Prostate gland (tissue), 2 donors: ENCODE measurements around the gene SERINC5. TPM values are rescaled to one million over a fixed set of nuclear protein-coding genes. Genes with fewer than 3 reads are reported as not detected.

Experiments used
- DNase-seq: peaks from one replicate; pipeline ENCODE4 v3.0.0-alpha.2; 2019; ENCODE audit warnings: low spot score
- H3K27ac ChIP-seq, 2 donors: fragments of 200-600 bp; sonication (generic); 2 replicates each; pipeline ENCODE4 v1.5.1; 2017 to 2019
- H3K27me3 ChIP-seq: fragments of 200-600 bp; sonication (generic); replicated peaks from 2 replicates; pipeline ENCODE4 v1.5.1; 2019; ENCODE audit not compliant: insufficient read depth
- H3K36me3 ChIP-seq, 2 donors: fragments of 200-600 bp; sonication (generic); 1 replicate in 1 of 2; 2 replicates in 1 of 2; pipeline versions ENCODE4 v1.5.1 to v1.8.1; 2017 to 2019
- H3K4me1 ChIP-seq: fragments of 200-600 bp; sonication (generic); replicated peaks from 2 replicates; pipeline ENCODE4 v1.5.1; 2019
- H3K4me3 ChIP-seq, 2 donors: fragments of 200-600 bp; sonication (generic); 2 replicates each; pipeline ENCODE4 v1.5.1; 2017 to 2019
- H3K9me3 ChIP-seq: fragments of 200-600 bp; sonication (generic); 2 replicates; pipeline ENCODE4 v1.5.1; 2017
- POLR2A ChIP-seq: fragments of 450-650 bp; IDR thresholded peaks from one replicate; pipeline ENCODE4 v1.6.1; 2016; ENCODE audit warnings: antibody characterized with exemption, mild to moderate bottlenecking
- POLR2AphosphoS5 ChIP-seq: sonication (generic); formaldehyde crosslinking; IDR thresholded peaks from one replicate; pipeline ENCODE4 v1.6.1; 2017; ENCODE audit warnings: antibody characterized with exemption
- WGBS: methylation state at CpG from one replicate; pipeline ENCODE4 v1.1.5; 2018; 5-methylcytosine and 5-hydroxymethylcytosine counted together
- intact Hi-C: fragments of 100-400 bp; cut with DNase I; formaldehyde crosslinking; loops from one replicate; pipeline ENCODE4 v1.14.2; 2022
- total RNA-seq, 2 donors: library from RNA; depleted of rRNA; stranded (reverse); fragments of >200 nt; gene quantifications; one replicate each; pipeline ENCODE4 v1.1.0, GENCODE V29; 2016
- TF ChIP-seq, protein P1 (sequence below), 4 experiments: fragments of 200-600 bp in 2 of 4; fragments of 450-650 bp in 2 of 4; sonication (generic) in 2 of 4; IDR thresholded peaks; 1 replicate in 3 of 4; 2 replicates in 1 of 4; pipeline ENCODE4 v1.5.1; 2016 to 2019; ENCODE audit warnings: antibody characterized with exemption in 4 of 4, mild to moderate bottlenecking in 2 of 4, moderate library complexity in 2 of 4

SERINC5 gene
- total RNA-seq, 2 donors from 2014 or later: 127 to 205 TPM

DNA sequence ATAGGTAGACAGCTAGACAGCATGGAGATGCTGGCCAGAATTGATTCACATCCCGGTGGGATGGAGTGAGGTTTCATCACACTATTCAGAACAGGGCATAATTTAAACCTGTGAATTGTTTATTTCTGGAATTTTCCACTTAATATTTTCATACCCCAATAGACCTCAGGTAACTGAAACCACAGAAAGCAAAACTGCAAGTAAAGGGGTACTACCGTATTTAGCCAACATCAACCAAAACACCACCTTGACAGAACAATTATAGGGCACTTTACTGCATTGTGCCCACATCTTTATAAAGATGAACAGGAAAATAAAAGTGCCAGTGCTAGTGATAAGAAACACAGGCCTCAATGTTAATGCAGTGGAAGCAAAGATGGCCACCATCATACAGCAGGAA lies 7.5 kb downstream of the SERINC5 start:
- intact Hi-C loops: no loop called here

GRCh38 chr5:80246995-80247729 lies 8.7 kb downstream of the SERINC5 start:
- H3K36me3 ChIP-seq: no peaks in the 10 kb centered on the region
- no peaks in the 10 kb centered on the region for H3K9me3 ChIP-seq
- WGBS: 9% methylated on average over 6 of the region's 6 CpGs
- no peaks in the 10 kb centered on the region for H3K27me3 ChIP-seq
- peak overlapping the region; percentile 70 to 95 for H3K27ac ChIP-seq
- TF ChIP-seq, protein P1, sequence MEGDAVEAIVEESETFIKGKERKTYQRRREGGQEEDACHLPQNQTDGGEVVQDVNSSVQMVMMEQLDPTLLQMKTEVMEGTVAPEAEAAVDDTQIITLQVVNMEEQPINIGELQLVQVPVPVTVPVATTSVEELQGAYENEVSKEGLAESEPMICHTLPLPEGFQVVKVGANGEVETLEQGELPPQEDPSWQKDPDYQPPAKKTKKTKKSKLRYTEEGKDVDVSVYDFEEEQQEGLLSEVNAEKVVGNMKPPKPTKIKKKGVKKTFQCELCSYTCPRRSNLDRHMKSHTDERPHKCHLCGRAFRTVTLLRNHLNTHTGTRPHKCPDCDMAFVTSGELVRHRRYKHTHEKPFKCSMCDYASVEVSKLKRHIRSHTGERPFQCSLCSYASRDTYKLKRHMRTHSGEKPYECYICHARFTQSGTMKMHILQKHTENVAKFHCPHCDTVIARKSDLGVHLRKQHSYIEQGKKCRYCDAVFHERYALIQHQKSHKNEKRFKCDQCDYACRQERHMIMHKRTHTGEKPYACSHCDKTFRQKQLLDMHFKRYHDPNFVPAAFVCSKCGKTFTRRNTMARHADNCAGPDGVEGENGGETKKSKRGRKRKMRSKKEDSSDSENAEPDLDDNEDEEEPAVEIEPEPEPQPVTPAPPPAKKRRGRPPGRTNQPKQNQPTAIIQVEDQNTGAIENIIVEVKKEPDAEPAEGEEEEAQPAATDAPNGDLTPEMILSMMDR (IDR thresholded peaks at IDR 0.05): no peak
- TF ChIP-seq POLR2A: peak; percentile 49
- TF ChIP-seq POLR2AphosphoS5: peak; percentile 87
- H3K4me1 ChIP-seq: peaks cover 9% of the 10 kb centered on the region
- peak; percentile 80 for DNase-seq
- peak overlapping the region in 1 of 2 donors; percentile 1 for H3K4me3 ChIP-seq
- intact Hi-C loops: no loop called here

More for the DNA sequence above, 7.5 kb downstream of the SERINC5 start:
- no peak for DNase-seq
- H3K27me3 ChIP-seq: no peaks in the 10 kb centered on the region
- 85% methylated on average over 2 of the region's 2 CpGs for WGBS
- peaks cover 9% of the 10 kb centered on the region for H3K4me1 ChIP-seq
- TF ChIP-seq POLR2AphosphoS5 (no peak), POLR2A (no peak)
- TF ChIP-seq, protein P1 (IDR thresholded peaks at IDR 0.05): no peak
- no peaks in the 10 kb centered on the region for H3K9me3 ChIP-seq
- H3K36me3 ChIP-seq: no peaks in the 10 kb centered on the region
- peak overlapping the region; percentile 70 to 95 for H3K27ac ChIP-seq
- H3K4me3 ChIP-seq: no peak overlapping the region

DNA sequence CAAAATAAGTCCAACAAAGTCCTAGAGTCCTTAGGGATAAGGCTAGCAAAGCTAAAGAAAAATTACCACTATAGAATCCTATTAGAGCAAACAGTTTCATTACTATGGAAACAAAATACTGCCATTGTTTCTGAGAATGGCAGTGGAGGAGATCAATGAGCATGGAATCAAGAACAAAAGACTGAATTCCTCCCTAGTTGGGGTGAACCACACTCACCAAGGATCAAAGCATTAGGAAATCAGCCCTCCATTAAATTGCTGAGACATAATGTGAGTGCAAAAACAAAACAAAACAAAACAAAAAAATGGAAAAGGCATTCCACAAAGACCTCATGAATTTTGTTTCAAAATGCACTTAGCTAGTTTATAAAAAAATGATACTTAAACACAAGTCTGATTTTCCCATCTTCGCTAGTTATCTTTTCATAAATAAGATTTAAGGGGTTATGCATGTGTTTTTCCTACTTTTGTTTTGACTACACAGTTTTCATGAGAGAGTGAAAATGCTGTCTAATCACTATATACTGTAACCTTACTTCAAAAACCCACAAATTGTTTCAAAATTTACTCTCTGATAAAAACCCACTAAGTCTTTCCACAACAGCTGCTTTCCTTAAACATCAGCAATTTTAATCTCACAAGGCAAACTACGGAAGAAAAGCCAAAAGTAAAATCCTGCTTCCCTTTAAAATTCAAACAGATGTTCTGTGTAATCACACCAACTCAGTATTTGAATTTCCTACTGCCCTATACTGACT lies 9.7 kb downstream of the SERINC5 start:
- H3K4me3 ChIP-seq: no peak overlapping the region
- intact Hi-C loops: no loop called here
- H3K27ac ChIP-seq: peak overlapping the region; percentile 70 to 95
- H3K36me3 ChIP-seq: no peaks in the 10 kb centered on the region
- DNase-seq: no peak
- no peaks in the 10 kb centered on the region for H3K9me3 ChIP-seq
- TF ChIP-seq POLR2A (no peak), POLR2AphosphoS5 (no peak)
- TF ChIP-seq, protein P1 (IDR thresholded peaks at IDR 0.05): no peak
- WGBS: 46% methylated on average over 2 of the region's 2 CpGs
- peaks cover 9% of the 10 kb centered on the region for H3K4me1 ChIP-seq
- no peaks in the 10 kb centered on the region for H3K27me3 ChIP-seq

GRCh38 chr5:80243567-80243966 lies 12.3 kb downstream of the SERINC5 start:
- intact Hi-C loops: no loop called here
- TF ChIP-seq POLR2AphosphoS5 (no peak), POLR2A (no peak)
- TF ChIP-seq, protein P1 (IDR thresholded peaks at IDR 0.05): no peak
- H3K27ac ChIP-seq: no peak overlapping the region
- no peak overlapping the region for H3K4me3 ChIP-seq
- no peaks in the 10 kb centered on the region for H3K36me3 ChIP-seq
- no peaks in the 10 kb centered on the region for H3K27me3 ChIP-seq
- WGBS: 100% methylated on average over 1 of the region's 1 CpG
- H3K9me3 ChIP-seq: no peaks in the 10 kb centered on the region
- DNase-seq: no peak
- H3K4me1 ChIP-seq: peaks cover 15% of the 10 kb centered on the region
